ENCODE results near the gene ADGRD2. TPM values are rescaled to one million over a fixed set of nuclear protein-coding genes. Genes with fewer than 3 reads are reported as not detected.

ADGRD2 gene
- total and polyA plus RNA-seq, 2 of the 13 experiments (the other 11 are each of a cell fraction or from before 2014, with no cell fraction given), result not detected

DNA sequence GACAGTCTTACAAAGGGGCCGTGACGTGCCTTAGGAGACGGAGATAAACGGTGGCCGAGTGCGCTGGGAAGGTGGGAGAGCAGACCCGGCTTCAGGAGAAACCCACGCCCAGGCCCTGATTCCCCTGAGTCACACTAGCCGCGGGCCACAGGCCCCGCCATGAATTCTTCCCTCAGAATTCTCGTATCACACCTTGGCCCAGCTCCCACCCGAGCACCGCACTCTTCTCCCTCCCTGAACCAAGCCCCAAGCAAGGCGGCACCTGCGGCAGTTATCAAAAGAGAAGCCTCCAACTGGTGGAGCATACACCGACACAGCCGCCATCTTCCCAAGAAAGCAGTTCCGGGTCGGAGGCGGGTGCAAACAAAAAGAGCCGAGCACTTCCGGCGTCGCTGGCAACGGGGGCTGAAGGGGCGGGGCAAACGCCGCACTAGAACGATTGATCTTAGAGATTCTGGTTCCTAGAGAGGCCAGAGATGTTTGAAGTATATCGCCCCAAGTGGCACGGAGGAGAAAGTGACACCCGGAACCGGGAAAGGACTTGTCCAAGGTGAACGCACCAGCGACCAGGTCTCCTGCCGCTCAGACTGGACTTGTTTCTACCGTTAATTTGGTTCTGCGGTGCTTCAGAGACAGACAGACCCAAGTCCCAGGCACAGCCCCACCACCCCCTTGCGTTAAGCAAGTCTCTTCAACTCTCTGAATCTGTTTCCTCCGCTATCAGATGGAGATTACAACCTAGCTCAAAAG lies 35.0 kb upstream of the ADGRD2 start, which contains the start of gene PSMB7 (continued):
- TF ChIP-seq ZNF512 (CRISPR knock-in tag; IDR thresholded peaks at IDR 0.05) (no peak), ZNF350 (CRISPR knock-in tag; IDR thresholded peaks at IDR 0.05; ENCODE audit: borderline replicate concordance, low read depth) (no peak; the same call in 1 of the 2 replicates), PCBP2 (optimal IDR thresholded peaks at IDR 0.05; ENCODE audit: low read depth, low read length, poor library complexity, severe bottlenecking) (no peak), ZNF749 (CRISPR knock-in tag; IDR thresholded peaks at IDR 0.05; ENCODE audit: borderline replicate concordance) (no peak; the same call in 1 of the 2 replicates), PRMT3 (CRISPR knock-in tag; IDR thresholded peaks at IDR 0.05; ENCODE audit: borderline replicate concordance, low read depth) (no peak), ZSCAN21 (CRISPR knock-in tag; IDR thresholded peaks at IDR 0.05; ENCODE audit: borderline replicate concordance) (no peak), NONO (IDR thresholded peaks at IDR 0.05) (no peak), NONO (CRISPR knock-in tag; conservative IDR thresholded peaks at IDR 0.05) (0 out of 2 replicates have a peak, but pooled peaks have one; percentile 56), CTCF (CRISPR knock-in tag; IDR thresholded peaks at IDR 0.05) (peak; percentile 91), ZNF230 (CRISPR knock-in tag; IDR thresholded peaks at IDR 0.05) (peak; percentile 69; the same call in 1 of the 2 replicates), ZNF205 (CRISPR knock-in tag; IDR thresholded peaks at IDR 0.05) (no peak), ZNF34 (CRISPR knock-in tag; IDR thresholded peaks at IDR 0.05; ENCODE audit: borderline replicate concordance) (no peak), E2F5 (CRISPR knock-in tag; conservative IDR thresholded peaks at IDR 0.05) (no peak), GTF3A (CRISPR knock-in tag; conservative IDR thresholded peaks at IDR 0.05) (no peak), ZFP36 (IDR thresholded peaks at IDR 0.05; ENCODE audit: borderline replicate concordance, low read depth, low read length, partially characterized antibody) (no peak), ZNF496 (CRISPR knock-in tag; IDR thresholded peaks at IDR 0.05; ENCODE audit: insufficient replicate concordance) (no peak), HNRNPK (IDR thresholded peaks at IDR 0.05; ENCODE audit: low read depth, low read length, poor library complexity, severe bottlenecking) (no peak), KLF16 (CRISPR knock-in tag; IDR thresholded peaks at IDR 0.05) (peak in 1 of 2 experiments; percentile 90; a peak in 1 of 4 replicates), NFE2L2 (IDR thresholded peaks at IDR 0.05; ENCODE audit: low read length) (no peak), CREBL2 (CRISPR knock-in tag; IDR thresholded peaks at IDR 0.05; ENCODE audit: borderline replicate concordance) (no peak), ZNF264 (CRISPR knock-in tag; IDR thresholded peaks at IDR 0.05) (no peak)
- TF ChIP-seq, protein P1, sequence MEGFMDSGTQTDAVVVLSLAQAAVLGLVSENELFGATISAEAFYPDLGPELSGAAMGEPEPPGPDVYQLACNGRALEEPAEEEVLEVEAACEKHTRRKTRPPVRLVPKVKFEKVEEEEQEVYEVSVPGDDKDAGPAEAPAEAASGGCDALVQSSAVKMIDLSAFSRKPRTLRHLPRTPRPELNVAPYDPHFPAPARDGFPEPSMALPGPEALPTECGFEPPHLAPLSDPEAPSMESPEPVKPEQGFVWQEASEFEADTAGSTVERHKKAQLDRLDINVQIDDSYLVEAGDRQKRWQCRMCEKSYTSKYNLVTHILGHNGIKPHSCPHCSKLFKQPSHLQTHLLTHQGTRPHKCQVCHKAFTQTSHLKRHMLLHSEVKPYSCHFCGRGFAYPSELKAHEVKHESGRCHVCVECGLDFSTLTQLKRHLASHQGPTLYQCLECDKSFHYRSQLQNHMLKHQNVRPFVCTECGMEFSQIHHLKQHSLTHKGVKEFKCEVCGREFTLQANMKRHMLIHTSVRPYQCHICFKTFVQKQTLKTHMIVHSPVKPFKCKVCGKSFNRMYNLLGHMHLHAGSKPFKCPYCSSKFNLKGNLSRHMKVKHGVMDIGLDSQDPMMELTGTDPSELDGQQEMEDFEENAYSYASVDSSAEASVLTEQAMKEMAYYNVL (CRISPR knock-in tag; IDR thresholded peaks at IDR 0.05; ENCODE audit: borderline replicate concordance), result no peak

Data from HepG2 (cell line).